Measurements from ENCODE around the gene OLFM2.

Gene OLFM2

GRCh38 chr19:9910625-9911024 lies 25.7 kb downstream of the OLFM2 start:
- no peak for DNase-seq (ENCODE audit: low read depth in 1 of 2, low spot score in 1 of 2)

DNA sequence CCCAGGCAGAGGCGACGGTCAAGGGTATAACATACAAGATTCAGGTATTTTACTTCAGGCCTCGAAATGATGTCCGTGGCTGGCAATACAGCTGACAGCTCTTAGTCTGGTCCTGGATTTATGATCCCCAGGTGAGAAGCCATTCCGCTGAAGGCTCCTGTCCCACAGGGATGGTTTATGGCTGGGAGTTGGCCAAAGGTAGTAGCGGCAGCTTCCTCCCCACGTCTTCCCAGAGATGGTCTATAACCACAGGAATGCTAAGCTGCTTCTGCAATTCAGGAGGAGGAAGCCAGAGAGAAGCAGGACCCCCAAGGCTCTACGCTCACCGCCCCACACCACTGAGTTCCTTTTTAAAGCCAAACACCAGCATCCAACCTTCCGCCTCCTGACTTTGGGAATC lies 27.1 kb downstream of the OLFM2 start:
- DNase-seq (ENCODE audit: low read depth in 1 of 2, low spot score in 1 of 2), result no peak

DNA sequence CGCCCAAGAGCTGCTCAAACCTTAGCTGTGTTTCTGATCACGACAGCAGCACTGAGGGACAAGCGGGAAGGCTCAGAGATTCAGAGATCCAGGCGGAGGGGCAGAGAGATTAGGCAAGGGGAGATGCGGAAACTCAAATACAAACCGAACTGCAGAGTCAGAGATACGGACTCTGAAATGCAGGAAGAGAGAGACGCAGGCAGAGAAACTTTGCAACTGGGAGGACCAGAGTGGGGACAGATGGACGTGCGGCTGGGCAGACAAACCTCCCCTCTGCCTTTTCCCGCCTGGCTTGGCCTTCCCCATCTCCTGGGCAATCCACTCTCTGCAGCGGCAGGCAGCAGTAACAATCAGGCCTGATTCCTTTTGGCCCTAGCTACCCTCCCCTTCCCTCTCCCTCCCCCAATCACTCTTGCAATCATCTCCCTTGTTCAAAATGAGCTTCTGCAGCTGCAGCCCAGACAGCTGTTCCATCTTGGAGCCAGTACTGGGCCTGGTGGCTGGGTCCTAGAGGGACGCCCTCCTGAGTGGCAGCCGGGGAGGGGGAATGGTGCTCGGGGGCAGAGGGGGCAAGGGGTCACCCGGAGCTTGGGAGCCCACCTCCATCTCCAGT lies 29.7 kb downstream of the OLFM2 start:
- no peak for DNase-seq (ENCODE audit: low read depth in 1 of 2, low spot score in 1 of 2)

DNA sequence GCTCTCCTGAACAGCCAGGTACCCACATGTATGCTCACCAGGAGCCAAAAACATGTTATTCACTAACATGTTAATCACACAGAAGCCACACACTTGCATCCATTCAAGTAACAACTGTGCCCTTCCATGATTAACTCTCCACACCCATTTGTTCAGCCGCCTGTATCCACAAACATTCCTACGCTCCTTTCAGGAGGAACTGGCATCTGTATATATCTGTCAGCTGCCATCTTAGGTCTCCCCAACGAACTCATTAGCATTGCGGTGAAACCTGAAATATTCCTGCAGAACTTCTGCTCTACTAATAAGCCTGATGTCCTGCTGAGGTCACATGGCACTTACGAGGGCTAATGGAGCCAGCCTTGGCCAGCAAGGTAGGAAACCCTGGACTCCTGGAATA lies 33.0 kb downstream of the OLFM2 start:
- DNase-seq (ENCODE audit: low read depth in 1 of 2, low spot score in 1 of 2), result no peak

- DNase-seq (ENCODE audit: low read depth in 1 of 2, low spot score in 1 of 2), result no peak
Observed at GRCh38 chr19:9901642-9902041, 34.7 kb downstream of the OLFM2 start.

DNA sequence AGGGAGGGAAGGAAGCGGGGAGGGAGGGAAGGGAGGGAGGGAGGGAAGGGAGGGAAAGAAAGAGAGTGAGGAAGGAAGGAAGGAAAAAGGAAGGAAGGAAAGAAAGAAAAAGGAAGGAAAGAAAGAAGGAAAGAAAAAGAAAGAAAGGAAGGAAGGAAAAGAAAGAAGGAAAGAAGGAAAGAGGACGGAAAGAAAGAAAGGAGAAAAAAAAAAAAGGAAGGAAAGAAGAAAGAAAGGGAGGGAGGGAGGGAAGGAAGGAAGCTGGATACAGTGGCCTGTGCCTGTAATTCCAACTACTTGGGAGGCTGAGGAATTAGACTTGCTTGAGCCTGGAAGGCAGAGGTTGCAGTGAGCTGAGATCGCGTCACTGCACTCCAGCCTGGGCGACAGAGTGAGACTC lies 35.3 kb downstream of the OLFM2 start:
- no peak for DNase-seq (ENCODE audit: low read depth in 1 of 2, low spot score in 1 of 2)

DNA sequence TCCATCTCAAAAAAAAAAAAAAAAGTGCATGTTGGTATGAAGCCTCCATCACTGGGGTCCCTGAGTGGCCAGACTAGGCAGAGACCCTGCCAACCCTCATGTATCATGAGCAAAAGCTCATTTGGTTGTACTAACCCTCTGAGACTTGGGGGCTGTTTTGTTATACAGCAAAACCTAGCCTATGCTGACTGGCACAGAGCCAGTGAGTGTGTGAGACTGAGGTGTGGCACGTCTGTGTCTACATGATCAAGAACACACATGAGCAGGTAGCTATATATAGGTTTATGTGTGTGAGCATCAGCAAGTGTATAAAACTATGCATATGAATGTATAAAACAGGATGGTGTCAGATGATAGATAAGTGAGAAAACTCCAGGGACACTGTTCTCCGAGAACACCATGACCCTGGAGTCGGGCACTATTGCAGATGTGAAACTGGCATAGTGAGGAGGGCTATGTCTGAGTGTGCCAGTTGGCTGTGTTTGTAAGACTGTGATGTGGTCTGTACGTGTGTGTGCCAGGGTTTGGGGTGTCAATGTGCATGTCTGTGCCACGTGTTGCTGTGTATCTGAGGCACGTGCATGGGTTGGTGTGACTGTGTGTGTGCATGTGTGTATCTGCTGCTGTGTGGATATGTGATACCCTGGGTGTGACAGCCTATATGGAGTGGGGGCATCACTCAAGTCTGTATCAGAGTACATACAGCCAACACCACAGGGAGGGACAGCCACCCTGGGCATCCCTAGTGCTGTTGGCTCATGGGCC lies 44.5 kb downstream of the OLFM2 start:
- DNase-seq (ENCODE audit: low read depth in 1 of 2, low spot score in 1 of 2), result no peak

DNA sequence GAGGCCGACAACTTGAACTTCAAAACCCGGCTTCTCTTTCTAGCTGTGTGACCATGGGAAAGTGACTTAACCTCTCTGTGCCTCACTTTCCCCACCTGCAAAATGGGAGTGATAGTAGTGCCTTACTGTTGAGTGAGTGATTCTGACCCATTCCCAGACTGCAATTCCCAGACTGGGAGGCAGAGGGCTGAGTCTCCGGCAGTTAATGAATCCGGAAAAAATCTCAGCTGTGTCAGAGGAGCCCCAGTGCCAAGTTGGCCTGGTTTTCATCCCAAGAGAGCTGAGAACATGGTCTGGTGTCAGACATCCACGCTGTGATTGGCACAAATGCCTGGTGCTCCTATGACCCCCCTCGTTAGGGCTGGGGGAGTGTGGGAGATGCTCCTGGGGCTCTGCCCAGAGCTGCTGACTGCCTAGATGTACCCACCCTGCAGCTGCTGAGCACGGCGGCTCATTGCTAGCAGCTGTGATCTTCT lies 51.2 kb downstream of the OLFM2 start:
- no peak for DNase-seq (ENCODE audit: low read depth in 1 of 2, low spot score in 1 of 2)

GRCh38 chr19:9883764-9884163 lies 52.6 kb downstream of the OLFM2 start:
- no peak for DNase-seq (ENCODE audit: low read depth in 1 of 2, low spot score in 1 of 2)

- no peak for DNase-seq (ENCODE audit: low read depth in 1 of 2, low spot score in 1 of 2)
Observed at GRCh38 chr19:9883231-9883758, 53.0 kb downstream of the OLFM2 start.

DNA sequence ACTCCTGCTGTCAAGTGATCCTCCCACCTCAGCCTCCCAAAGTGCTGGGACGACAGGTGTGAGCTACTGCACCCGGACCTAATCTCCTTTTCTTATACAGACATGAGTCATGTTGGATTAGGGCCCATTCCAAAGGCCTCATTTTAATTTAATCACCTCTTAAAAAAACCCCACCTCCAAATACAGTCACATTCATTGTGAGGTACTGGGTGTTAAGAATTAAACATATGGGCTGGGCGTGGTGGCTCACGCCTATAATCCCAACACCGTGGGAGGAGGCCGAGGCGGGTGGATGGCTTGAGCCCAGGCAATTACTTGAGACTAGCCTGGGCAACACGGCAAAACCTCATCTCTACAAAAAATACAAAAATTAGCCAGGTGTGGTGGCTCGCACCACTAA lies 54.6 kb downstream of the OLFM2 start:
- no peak for DNase-seq (ENCODE audit: low read depth in 1 of 2, low spot score in 1 of 2)

GRCh38 chr19:9878511-9879196 lies 57.7 kb downstream of the OLFM2 start:
- DNase-seq (ENCODE audit: low read depth in 1 of 2, low spot score in 1 of 2), result no peak

GRCh38 chr19:9877780-9878510 lies 58.4 kb downstream of the OLFM2 start:
- no peak for DNase-seq (ENCODE audit: low read depth in 1 of 2, low spot score in 1 of 2)

- no peak for DNase-seq (ENCODE audit: low read depth in 1 of 2, low spot score in 1 of 2)
Observed at GRCh38 chr19:9875796-9876195, 60.5 kb downstream of the OLFM2 start.

DNA sequence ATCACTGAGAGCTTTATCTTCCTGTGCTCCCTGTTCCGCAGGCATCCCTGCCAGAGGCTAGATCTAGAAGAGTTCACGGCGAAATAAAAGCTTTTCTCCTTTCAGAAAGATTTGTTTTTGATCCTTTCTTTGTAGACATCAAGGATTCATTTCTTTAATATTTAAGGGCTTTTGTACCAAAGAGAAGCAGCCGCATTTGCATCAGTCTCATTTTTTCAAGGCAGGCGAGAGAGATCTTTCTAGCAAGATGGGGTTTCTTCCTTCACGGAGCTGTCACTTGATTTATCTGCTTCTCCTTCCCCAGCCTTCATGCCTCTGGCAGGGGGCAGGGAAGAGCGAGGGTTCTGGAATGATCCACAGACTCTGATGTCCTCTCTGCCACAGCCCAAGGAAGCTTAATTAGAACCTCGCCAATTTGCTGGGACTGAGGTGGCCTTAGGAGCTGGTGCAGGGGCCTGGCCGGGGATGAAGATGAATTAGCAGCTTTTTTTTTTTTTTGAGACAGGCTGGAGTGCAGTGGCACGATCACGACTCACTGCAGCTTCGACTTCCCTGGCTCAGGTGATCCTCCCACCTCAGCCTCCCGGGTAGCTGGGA lies 61.2 kb downstream of the OLFM2 start:
- DNase-seq (ENCODE audit: low read depth in 1 of 2, low spot score in 1 of 2), result no peak

DNA sequence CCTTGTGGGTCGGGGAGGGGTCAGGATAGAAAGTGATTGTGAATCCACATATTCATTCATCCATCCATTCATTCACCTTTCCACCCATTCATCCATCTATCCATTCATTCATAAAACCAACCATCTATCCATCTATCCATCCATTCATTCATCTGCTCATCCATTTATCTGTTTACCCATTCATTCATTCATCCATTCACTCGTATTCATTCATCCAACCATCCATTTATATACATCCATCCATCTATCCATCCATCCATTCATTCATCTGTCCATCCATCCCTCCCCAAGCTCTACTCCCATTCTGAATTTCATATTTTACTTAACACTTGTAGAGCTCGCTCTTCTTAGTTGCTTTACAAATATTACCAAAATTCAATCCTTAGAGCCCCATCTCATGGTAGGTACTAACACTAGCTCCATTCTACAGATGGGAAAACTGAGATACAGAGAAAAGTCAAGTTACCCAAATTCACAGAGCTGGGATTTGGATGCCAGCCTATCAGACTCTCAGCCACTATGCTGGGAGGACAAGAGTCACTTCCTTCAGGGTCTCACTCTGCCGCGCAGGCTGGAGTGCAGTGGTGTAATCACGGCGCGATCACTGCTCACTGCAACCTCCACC lies 63.6 kb downstream of the OLFM2 start:
- DNase-seq (ENCODE audit: low read depth in 1 of 2, low spot score in 1 of 2), result no peak

DNA sequence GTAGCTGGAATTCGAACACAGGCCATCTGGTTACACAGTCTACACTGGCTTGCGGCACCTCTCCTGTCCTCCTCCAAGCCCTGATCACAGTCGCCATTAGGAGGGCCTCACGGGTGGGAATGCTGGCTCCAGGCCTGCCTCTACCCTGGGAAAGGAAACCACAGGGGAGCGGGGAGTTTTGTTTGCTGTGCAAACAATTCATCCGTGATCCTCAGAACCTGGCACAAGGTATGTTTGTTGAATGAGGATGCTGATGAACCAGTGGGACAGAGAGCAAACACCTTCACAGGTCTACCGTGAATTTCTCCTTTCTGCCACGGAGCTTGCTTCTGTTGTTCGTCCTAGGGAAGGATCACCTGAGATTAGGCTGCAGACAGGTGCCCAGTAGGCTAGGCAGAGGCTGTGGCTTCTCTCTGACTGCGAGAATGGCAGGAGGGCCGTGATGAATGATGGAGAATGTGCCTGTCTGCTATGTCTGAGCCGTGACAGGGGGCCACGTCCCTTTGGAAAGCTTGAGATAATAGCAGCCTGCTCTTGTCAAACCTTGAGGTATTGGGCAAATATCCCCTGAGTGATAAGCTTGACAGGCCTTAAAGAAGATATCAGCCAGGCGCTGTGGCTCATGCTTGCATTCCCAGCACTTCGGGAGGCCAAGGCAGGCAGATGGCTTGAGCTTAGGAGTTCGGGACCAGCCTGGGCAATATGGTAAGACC lies 64.5 kb downstream of the OLFM2 start:
- DNase-seq (ENCODE audit: low read depth in 1 of 2, low spot score in 1 of 2), result no peak

DNA sequence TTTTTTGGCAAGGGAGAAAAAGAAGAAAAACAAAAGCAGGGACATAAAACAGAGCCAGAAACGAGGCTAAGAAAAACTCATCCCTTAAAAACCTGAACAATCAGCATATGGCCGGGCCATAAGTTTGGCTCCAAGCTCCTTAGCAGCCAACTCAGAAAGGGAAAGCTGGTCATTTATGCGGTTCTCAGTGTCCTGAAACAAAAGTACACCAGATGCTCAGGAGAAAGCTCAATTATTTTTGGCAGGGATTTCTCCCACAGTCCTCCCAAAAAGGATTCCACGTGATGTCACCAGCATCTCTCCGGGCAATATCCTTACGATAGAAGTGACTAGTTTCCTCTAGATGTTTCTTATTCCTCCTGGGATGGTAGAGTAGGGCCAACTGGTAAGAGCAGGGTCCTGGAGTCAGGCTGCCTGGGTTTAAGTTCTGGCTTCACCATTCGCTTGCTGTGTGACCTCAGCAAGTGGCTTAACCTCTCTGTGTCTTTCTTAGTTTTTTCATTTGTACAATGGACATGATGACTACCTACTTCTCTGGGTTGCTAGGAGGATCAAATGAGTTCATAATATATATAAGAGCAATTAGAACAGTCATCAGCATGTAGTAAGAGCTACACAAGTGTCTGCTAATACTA lies 67.2 kb downstream of the OLFM2 start:
- no peak for DNase-seq (ENCODE audit: low read depth in 1 of 2, low spot score in 1 of 2)

DNA sequence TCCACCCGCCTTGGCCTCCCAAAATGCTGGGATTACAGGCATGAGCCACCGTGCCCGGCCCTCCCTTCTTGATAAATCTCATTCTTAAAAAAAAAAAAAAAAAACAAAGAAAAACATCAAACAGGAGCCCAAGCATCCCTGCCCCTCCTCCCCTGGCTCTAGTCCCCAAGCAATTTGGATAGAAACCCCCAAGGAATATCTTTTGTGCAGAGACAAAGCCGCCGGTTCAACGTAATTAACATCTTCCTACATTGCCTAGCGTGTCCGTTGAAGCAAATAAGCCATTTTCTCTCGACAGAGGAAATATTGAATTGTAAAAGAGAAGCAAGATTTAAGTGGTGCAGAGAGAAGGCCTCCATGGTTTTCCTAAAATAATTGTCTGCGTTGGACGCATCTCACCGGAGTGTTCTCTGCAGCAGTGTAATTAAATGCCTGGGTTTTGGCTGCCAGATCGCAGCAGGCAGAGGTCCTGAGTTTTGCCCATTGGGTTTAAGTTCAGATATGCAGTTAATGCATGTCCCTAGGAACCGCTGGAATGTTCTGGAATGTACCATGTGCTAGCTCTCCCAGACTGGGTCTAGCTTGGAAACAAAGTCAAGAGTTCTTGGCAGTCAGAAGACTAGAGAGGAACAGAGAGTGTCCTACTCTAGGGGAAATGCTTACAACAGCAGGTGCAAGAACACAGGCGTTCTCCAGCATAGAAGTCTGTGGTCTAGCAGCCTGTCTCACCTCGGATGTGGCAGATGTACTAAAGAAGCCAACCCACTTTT lies 70.4 kb downstream of the OLFM2 start:
- DNase-seq (ENCODE audit: low read depth in 1 of 2, low spot score in 1 of 2), result no peak
